Tibial artery (tissue), 4 donors: ENCODE measurements around the gene THOC6.

Source experiments
- DNase-seq, 2 donors: peaks; one replicate each; pipeline ENCODE4 v3.0.0-alpha.2; 2019
- H3K27ac ChIP-seq, 2 donors: fragments of 200-600 bp; sonication (generic) in 1 of 2; 1 replicate in 1 of 2; 2 replicates in 1 of 2; pipeline ENCODE4 v1.5.1; 2018 to 2019; ENCODE audit warnings: mild to moderate bottlenecking in 1 of 2
- H3K27me3 ChIP-seq, 2 donors: fragments of 200-600 bp; sonication (generic) in 1 of 2; one replicate each; pipeline versions ENCODE4 v1.5.1 to v1.6.0; 2016 to 2019
- H3K36me3 ChIP-seq, 3 donors: fragments of 200-600 bp; sonication (generic) in 2 of 3; one replicate each; pipeline ENCODE4 v1.5.1; 2016 to 2019; ENCODE audit warnings: mild to moderate bottlenecking in 2 of 3
- H3K4me1 ChIP-seq, 4 donors: fragments of 200-600 bp; sonication (generic) in 2 of 4; 1 replicate in 3 of 4; 2 replicates in 1 of 4; pipeline ENCODE4 v1.5.1; 2016 to 2019
- H3K4me3 ChIP-seq, 2 donors: fragments of 200-600 bp; sonication (generic) in 1 of 2; 1 replicate in 1 of 2; 2 replicates in 1 of 2; pipeline ENCODE4 v1.5.1; 2018 to 2019; ENCODE audit warnings: mild to moderate bottlenecking in 2 of 2
- H3K9me3 ChIP-seq, 3 donors: fragments of 200-600 bp; sonication (generic) in 1 of 3; one replicate each; pipeline ENCODE4 v1.5.1; 2016 to 2019
- intact Hi-C: fragments of 100-400 bp; cut with DNase I; formaldehyde crosslinking; loops from one replicate; pipeline ENCODE4 v1.15.0; 2023; ENCODE audit warnings: low total_unique reads
- TF ChIP-seq, protein P1 (sequence below), 2 experiments: fragments of 200-600 bp in 1 of 2; fragments of 450-650 bp in 1 of 2; IDR thresholded peaks; one replicate each; pipeline ENCODE4 v1.5.1; 2017 to 2019; ENCODE audit warnings: antibody characterized with exemption in 2 of 2, mild to moderate bottlenecking in 1 of 2, moderate library complexity in 1 of 2

Gene THOC6

DNA sequence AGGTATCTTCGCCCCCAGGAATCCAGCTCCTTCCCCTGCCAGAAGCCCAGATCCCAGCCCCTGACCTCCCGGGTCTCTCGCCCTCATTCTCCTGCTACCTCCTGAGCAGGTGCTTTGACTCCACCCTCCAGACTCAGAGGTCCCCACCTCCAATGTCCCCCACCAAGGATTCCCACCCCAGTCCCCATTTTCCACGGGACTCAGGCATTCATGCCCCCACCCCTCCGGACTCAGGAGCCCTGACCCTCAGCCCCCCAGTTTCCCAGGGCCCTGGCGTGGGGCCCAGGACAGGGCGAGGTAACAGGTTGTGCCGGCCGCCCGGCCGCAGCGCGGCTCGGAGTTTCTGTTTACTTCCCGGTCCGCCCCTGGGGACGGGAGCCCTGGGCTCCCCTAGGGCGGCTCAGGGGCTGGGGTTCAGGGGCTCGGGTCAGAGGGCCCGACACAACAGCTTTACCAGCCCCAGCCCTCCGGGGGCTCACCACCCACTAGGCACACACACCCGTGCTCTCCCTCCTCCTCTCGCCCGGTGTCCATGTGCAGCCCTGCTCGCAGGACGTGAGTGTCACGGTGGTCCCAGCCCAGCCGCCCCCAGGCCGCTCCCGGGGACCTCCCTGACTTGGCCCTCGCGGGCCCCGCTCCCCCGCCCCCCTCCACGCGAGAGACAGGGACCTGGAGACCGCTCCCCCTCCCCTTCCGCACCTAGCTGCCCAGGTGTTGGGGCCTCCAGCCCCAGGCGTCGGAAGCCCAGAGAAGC lies 12.3 kb downstream of the THOC6 start:
- H3K4me3 ChIP-seq: peak overlapping the region in 1 of 2 donors; percentile 4
- H3K4me1 ChIP-seq: peaks cover 0 to 11% (median 8%) of the 10 kb centered on the region in 4 donors
- no peaks in the 10 kb centered on the region for H3K9me3 ChIP-seq
- intact Hi-C loops: no loop called here
- TF ChIP-seq, protein P1, sequence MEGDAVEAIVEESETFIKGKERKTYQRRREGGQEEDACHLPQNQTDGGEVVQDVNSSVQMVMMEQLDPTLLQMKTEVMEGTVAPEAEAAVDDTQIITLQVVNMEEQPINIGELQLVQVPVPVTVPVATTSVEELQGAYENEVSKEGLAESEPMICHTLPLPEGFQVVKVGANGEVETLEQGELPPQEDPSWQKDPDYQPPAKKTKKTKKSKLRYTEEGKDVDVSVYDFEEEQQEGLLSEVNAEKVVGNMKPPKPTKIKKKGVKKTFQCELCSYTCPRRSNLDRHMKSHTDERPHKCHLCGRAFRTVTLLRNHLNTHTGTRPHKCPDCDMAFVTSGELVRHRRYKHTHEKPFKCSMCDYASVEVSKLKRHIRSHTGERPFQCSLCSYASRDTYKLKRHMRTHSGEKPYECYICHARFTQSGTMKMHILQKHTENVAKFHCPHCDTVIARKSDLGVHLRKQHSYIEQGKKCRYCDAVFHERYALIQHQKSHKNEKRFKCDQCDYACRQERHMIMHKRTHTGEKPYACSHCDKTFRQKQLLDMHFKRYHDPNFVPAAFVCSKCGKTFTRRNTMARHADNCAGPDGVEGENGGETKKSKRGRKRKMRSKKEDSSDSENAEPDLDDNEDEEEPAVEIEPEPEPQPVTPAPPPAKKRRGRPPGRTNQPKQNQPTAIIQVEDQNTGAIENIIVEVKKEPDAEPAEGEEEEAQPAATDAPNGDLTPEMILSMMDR (IDR thresholded peaks at IDR 0.05): no peak
- H3K36me3 ChIP-seq: no peaks in the 10 kb centered on the region
- H3K27me3 ChIP-seq: peaks cover 7 to 91% of the 10 kb centered on the region in 2 donors
- no peak overlapping the region for H3K27ac ChIP-seq
- no peak for DNase-seq

DNA sequence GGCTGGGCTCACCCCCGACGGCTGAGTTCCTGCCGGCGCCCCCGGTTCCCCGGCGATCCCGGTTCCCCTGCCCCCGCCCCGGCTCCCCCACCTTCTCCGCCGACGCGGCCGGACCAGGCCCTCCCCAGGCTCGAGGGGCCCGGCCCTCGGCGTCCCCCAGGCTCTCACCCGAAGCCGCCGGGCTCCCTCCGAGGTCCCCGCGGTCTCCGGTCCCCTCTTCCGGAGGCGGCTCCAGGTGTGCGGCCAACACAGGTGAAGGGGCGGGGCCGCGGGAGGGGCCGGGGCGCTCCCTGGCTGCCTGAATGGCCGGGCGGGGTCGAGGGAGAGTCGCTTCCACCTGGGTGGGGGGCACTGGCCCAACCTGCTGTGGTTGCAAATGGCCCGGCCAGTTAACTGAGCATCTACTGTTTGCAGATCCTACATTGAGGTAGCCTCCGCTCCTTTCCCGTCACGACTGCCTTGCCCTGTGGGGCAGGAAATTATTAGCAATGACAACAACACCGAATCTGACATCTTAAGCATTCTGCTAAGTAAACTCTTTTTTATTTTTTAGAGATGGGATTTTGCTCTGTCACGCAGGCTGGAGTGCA lies 13.0 kb downstream of the THOC6 start, which contains the start of gene BICDL2:
Gene BICDL2 (minus strand): TSS at position 219 of the 590 bp plus-strand sequence. CDS start 1,448 bp downstream, outside the sequence.
- Histone ChIP-seq H3K27ac (no peak within 1 kb of the TSS), H3K27me3 (peaks cover 7 to 89% of the 10 kb centered on the region in 2 donors), H3K4me3 (peak within 1 kb of the TSS in 1 of 2 donors; percentile 4), H3K36me3 (no peaks in the 10 kb centered on the region), H3K9me3 (no peaks in the 10 kb centered on the region), H3K4me1 (peaks cover 0 to 10% (median 7%) of the 10 kb centered on the region in 4 donors)
- TF ChIP-seq, protein P1 (IDR thresholded peaks at IDR 0.05): no peak
- DNase-seq: no peak
- intact Hi-C loops: no loop called here

DNA sequence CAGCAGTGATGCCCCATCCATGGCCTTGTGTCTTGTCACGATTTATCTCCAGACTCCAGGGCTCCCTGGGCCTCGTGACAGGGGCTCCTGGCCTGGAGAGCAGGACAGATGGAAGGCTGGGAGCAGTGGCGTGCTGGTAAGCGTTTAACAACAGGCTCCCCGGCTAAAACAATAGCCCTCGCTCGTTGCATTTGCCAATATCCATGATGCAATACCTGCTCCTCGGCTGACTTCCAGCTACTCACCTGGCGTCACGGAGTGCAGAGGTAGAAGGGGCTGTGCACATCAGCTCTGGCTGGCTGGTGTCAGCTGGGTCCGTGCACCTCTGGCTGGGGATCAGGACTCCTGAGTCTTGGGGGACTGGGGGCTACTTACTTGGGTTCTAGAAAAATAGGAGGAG lies 14.4 kb downstream of the THOC6 start:
- Histone ChIP-seq H3K4me1 (peaks cover 0 to 10% (median 7%) of the 10 kb centered on the region in 4 donors), H3K27ac (no peak overlapping the region), H3K27me3 (peaks cover 7 to 86% of the 10 kb centered on the region in 2 donors), H3K4me3 (no peak overlapping the region), H3K36me3 (no peaks in the 10 kb centered on the region), H3K9me3 (no peaks in the 10 kb centered on the region)
- no peak for DNase-seq
- intact Hi-C loops: no loop called here
- TF ChIP-seq, protein P1 (IDR thresholded peaks at IDR 0.05): no peak

DNA sequence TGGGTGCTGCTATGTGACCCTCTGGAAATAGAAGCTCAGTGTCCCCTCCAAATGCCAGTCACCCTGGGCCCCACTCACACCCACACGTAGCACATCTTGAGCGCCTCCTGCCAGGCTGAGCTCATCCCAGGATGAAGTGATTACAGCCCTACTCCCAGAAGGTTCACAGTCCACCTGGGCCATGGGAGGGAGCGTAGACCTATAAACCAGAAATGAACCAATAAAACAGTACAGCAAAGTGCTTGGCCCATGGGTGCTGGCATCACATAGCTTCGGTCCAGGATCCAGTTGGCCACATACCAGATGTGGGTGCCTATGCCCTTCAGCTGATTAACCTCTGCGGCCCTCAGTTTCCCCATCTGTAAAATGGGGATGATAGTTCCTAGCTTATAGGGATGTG lies 15.1 kb downstream of the THOC6 start:
- Histone ChIP-seq H3K9me3 (no peaks in the 10 kb centered on the region), H3K4me3 (no peak overlapping the region), H3K27ac (no peak overlapping the region), H3K36me3 (no peaks in the 10 kb centered on the region), H3K4me1 (peaks cover 0 to 10% (median 7%) of the 10 kb centered on the region in 4 donors), H3K27me3 (peaks cover 7 to 85% of the 10 kb centered on the region in 2 donors)
- intact Hi-C loops: no loop called here
- DNase-seq: no peak
- TF ChIP-seq, protein P1 (IDR thresholded peaks at IDR 0.05): no peak

DNA sequence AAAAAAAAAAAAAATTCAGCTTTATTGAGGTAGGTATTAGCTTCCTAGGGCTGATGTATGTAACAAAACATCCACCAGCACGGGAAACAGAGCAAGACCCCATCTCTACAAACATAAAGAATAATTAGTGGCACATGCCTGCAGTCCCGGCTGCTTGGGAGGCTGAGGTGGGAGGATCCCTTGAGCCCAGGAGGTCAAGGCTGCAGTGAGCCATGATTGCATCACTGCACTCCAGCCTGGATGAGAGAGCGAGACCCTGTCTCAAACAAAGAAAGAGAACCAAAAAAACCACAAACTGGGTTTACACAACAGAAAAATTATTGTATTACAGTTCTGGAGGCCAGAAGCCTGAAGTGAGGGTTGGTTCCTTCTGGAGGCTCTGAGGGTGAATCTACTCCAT lies 18.5 kb downstream of the THOC6 start:
- intact Hi-C loops: no loop called here
- H3K36me3 ChIP-seq: no peaks in the 10 kb centered on the region
- TF ChIP-seq, protein P1 (IDR thresholded peaks at IDR 0.05): no peak
- peaks cover 14 to 85% of the 10 kb centered on the region in 2 donors for H3K27me3 ChIP-seq
- no peaks in the 10 kb centered on the region for H3K9me3 ChIP-seq
- peaks cover 0 to 32% (median 19%) of the 10 kb centered on the region in 4 donors for H3K4me1 ChIP-seq
- H3K4me3 ChIP-seq: no peak overlapping the region
- DNase-seq: no peak
- H3K27ac ChIP-seq: no peak overlapping the region
